A549 (cell line): Measurements from ENCODE around the gene ATXN10. TPM values are rescaled to one million over a fixed set of nuclear protein-coding genes. Genes with fewer than 3 reads are reported as not detected.

Experiments used
- ATAC-seq, 2 experiments: fragments of 200-7000 bp in 1 of 2; fragments of >200 bp in 1 of 2; cut with Nextera tagmentation in 1 of 2; cut with Tn5 transposase in 1 of 2; 3 replicates each; pipeline versions ENCODE4 v1.8.0 to v1.9.1; 2018 to 2020; ENCODE audit warnings: mild to moderate bottlenecking in 1 of 2, moderate library complexity in 1 of 2
- CTCF ChIA-PET: fragments of 300-600 bp; sonication (Branson Sonifier 250); formaldehyde crosslinking; extraction: SDS; loops from one replicate; lab custom pipeline; 2021; ENCODE audit warnings: antibody characterized with exemption, inconsistent platforms; lab: Yijun Ruan, JAX
- POLR2A ChIA-PET: fragments of 350-600 bp; formaldehyde crosslinking; extraction: SDS; loops from one replicate; lab custom pipeline; 2021; ENCODE audit warnings: antibody characterized with exemption, inconsistent platforms; lab: Yijun Ruan, JAX
- DNase-seq, 2 experiments: peaks; one replicate each; pipeline versions ENCODE4 v3.0.0 to v3.0.0-alpha.2; 2011 to 2016; ENCODE audit warnings: low read depth in 1 of 2, low spot score in 1 of 2
- FAIRE-seq: peaks from 2 replicates; lab custom pipeline; 2011; peaks lifted over from hg19 to GRCh38; lab: Jason Lieb, UNC
- H3K27ac ChIP-seq, 2 experiments: fragments of >200 bp; sonication (Bioruptor Twin); formaldehyde crosslinking; 3 replicates each; pipeline ENCODE4 v1.5.1; 2016 to 2017
- H3K4me1 ChIP-seq: fragments of >200 bp; sonication (Bioruptor Twin); formaldehyde crosslinking; 3 replicates; pipeline ENCODE4 v1.6.1; 2016
- H3K4me2 ChIP-seq: fragments of >200 bp; sonication (Bioruptor Twin); formaldehyde crosslinking; 3 replicates; pipeline ENCODE4 v1.6.1; 2016
- H3K4me3 ChIP-seq: fragments of >200 bp; sonication (Bioruptor Twin); formaldehyde crosslinking; 3 replicates; pipeline ENCODE4 v1.5.1; 2016
- H3K9me3 ChIP-seq: fragments of >200 bp; sonication (Bioruptor Twin); formaldehyde crosslinking; 3 replicates; pipeline ENCODE4 v1.6.1; 2016
- CBX2 ChIP-seq: fragments of 200-600 bp; sonication (generic); IDR thresholded peaks from 2 replicates; pipeline ENCODE4 v1.6.1; 2016; ENCODE audit warnings: low read depth, mild to moderate bottlenecking, borderline replicate concordance
- CBX8 ChIP-seq: fragments of 200-600 bp; sonication (generic); IDR thresholded peaks from 2 replicates; pipeline ENCODE4 v1.6.1; 2016
- CEBPB ChIP-seq, 2 experiments: fragments of >200 bp in 1 of 2; sonication (Bioruptor Twin) in 1 of 2; formaldehyde crosslinking in 1 of 2; IDR thresholded peaks; 2 replicates each; pipeline ENCODE4 v1.6.1; 2012 to 2016
- CHD4 ChIP-seq: fragments of 200-600 bp; sonication (generic); IDR thresholded peaks from 2 replicates; pipeline ENCODE4 v1.6.1; 2016; ENCODE audit warnings: antibody characterized with exemption, mild to moderate bottlenecking, borderline replicate concordance
- EHF ChIP-seq: fragments of 250-450 bp; sonication (Bioruptor Pico); IDR thresholded peaks from 2 replicates; pipeline ENCODE4 v1.5.0; 2020; ENCODE audit warnings: mild to moderate bottlenecking
- EP300 ChIP-seq, 2 experiments: fragments of >200 bp; sonication (Bioruptor Twin); formaldehyde crosslinking; IDR thresholded peaks; 2 replicates in 1 of 2; 3 replicates in 1 of 2; pipeline ENCODE4 v1.6.1; 2016 to 2017
- FOSL2 ChIP-seq, 2 experiments: fragments of 450-650 bp in 1 of 2; fragments of >200 bp in 1 of 2; sonication (Bioruptor Twin) in 1 of 2; formaldehyde crosslinking; IDR thresholded peaks; 2 replicates each; pipeline versions ENCODE4 v1.5.0 to v1.6.1; 2016 to 2020; ENCODE audit warnings: mild to moderate bottlenecking in 1 of 2, moderate library complexity in 1 of 2
- GATA3 ChIP-seq: IDR thresholded peaks from 2 replicates; pipeline ENCODE4 v1.6.1; 2012; ENCODE audit warnings: borderline replicate concordance
- HEYL ChIP-seq: fragments of 250-450 bp; sonication (Bioruptor Pico); IDR thresholded peaks from 2 replicates; pipeline ENCODE4 v1.8.0; 2021; ENCODE audit warnings: mild to moderate bottlenecking, moderate library complexity
- HMGXB4 ChIP-seq: fragments of 250-450 bp; sonication (Bioruptor Pico); IDR thresholded peaks from 2 replicates; pipeline ENCODE4 v1.5.0; 2021; ENCODE audit warnings: mild to moderate bottlenecking, moderate library complexity, borderline replicate concordance
- HOXA7 ChIP-seq: fragments of 250-450 bp; sonication (Bioruptor Pico); IDR thresholded peaks from 2 replicates; pipeline ENCODE4 v1.5.0; 2020; ENCODE audit warnings: mild to moderate bottlenecking, moderate library complexity
- HOXB5 ChIP-seq: fragments of 250-450 bp; sonication (Bioruptor Pico); IDR thresholded peaks from 2 replicates; pipeline ENCODE4 v1.5.0; 2020; ENCODE audit warnings: mild to moderate bottlenecking, moderate library complexity
- JUN ChIP-seq, 2 experiments: fragments of >200 bp; sonication (Bioruptor Twin); formaldehyde crosslinking; IDR thresholded peaks; 2 replicates in 1 of 2; 3 replicates in 1 of 2; pipeline ENCODE4 v1.6.1; 2016 to 2017
- JUNB ChIP-seq: fragments of >200 bp; sonication (Bioruptor Twin); formaldehyde crosslinking; IDR thresholded peaks from 2 replicates; pipeline ENCODE4 v1.6.1; 2016
- KDM1A ChIP-seq: fragments of 200-600 bp; sonication (generic); IDR thresholded peaks from 2 replicates; pipeline ENCODE4 v1.6.1; 2016; ENCODE audit warnings: low read depth, mild to moderate bottlenecking
- MAFK ChIP-seq: fragments of 450-650 bp; IDR thresholded peaks from 2 replicates; pipeline ENCODE4 v1.6.1; 2014; ENCODE audit not compliant: partially characterized antibody
- NFE2L2 ChIP-seq: fragments of 150-350 bp; conservative IDR thresholded peaks from 2 replicates; pipeline ENCODE4 v1.6.1; 2014; ENCODE audit warnings: low read length
- NPAS2 ChIP-seq: fragments of 250-450 bp; sonication (Bioruptor Pico); IDR thresholded peaks from 2 replicates; pipeline ENCODE4 v1.8.0; 2022; ENCODE audit warnings: mild to moderate bottlenecking, moderate library complexity, borderline replicate concordance
- RCOR1 ChIP-seq: fragments of 150-350 bp; IDR thresholded peaks from 2 replicates; pipeline ENCODE4 v1.6.1; 2014; ENCODE audit warnings: antibody characterized with exemption, low read length, low read depth
- RFX5 ChIP-seq: fragments of 450-650 bp; IDR thresholded peaks from 2 replicates; pipeline ENCODE4 v1.7.1; 2014; ENCODE audit warnings: antibody characterized with exemption, mild to moderate bottlenecking, moderate library complexity
- RNF2 ChIP-seq: fragments of 200-600 bp; sonication (generic); IDR thresholded peaks from 2 replicates; pipeline ENCODE4 v1.6.1; 2016; ENCODE audit warnings: low read depth, mild to moderate bottlenecking, antibody characterized with exemption, moderate library complexity, borderline replicate concordance
- SMC3 ChIP-seq: fragments of >200 bp; sonication (Bioruptor Twin); formaldehyde crosslinking; IDR thresholded peaks from 3 replicates; pipeline ENCODE4 v1.6.1; 2018; ENCODE audit warnings: inconsistent platforms
- TP53 ChIP-seq: fragments of 250-450 bp; sonication (Bioruptor Pico); IDR thresholded peaks from 2 replicates; pipeline ENCODE4 v1.5.0; 2021; ENCODE audit warnings: mild to moderate bottlenecking, moderate library complexity
- ZC3H11A ChIP-seq: fragments of 450-650 bp; IDR thresholded peaks from 2 replicates; pipeline ENCODE4 v1.6.1; 2014; ENCODE audit warnings: antibody characterized with exemption, mild to moderate bottlenecking
- ZFP36 ChIP-seq: fragments of 450-650 bp; IDR thresholded peaks from 2 replicates; pipeline ENCODE4 v1.6.1; 2014; ENCODE audit warnings: borderline replicate concordance; ENCODE audit not compliant: partially characterized antibody
- WGBS: methylation state at CpG from one replicate; pipeline ENCODE4 v1.1.6; 2017; ENCODE audit errors: missing lambda C conversion rate; 5-methylcytosine and 5-hydroxymethylcytosine counted together
- polyA plus RNA-seq, 4 experiments: library from polyadenylated mRNA; depleted of rRNA in 3 of 4; stranded (reverse); fragments of >200 nt; fragmentation: RNase III in 1 of 4; extraction: RNeasy Plus Mini Kit Qiagen cat#74134 plus additional on column Dnase treatment in 1 of 4; gene quantifications; 2 replicates in 3 of 4; 3 replicates in 1 of 4; pipeline ENCODE4 v1.2.3, GENCODE V29; 2011 to 2017
- TF ChIP-seq, protein P1 (sequence below): IDR thresholded peaks from 2 replicates; pipeline ENCODE4 v1.6.1; 2012; ENCODE audit warnings: low read depth, borderline replicate concordance
- TF ChIP-seq, protein P2 (sequence below): fragments of 250-450 bp; sonication (Bioruptor Pico); IDR thresholded peaks from 2 replicates; pipeline ENCODE4 v1.5.0; 2020; ENCODE audit warnings: low read depth, mild to moderate bottlenecking, moderate library complexity
- TF ChIP-seq, protein P3 (sequence below): fragments of 200-600 bp; sonication (generic); IDR thresholded peaks from 2 replicates; pipeline ENCODE4 v1.6.1; 2016; ENCODE audit warnings: antibody characterized with exemption, mild to moderate bottlenecking, moderate library complexity

The ATXN10 gene
- polyA plus RNA-seq, 2 of the 4 experiments (the other 2 are of a cell fraction), result 126 to 281 TPM

- no peak for FAIRE-seq
- 0 out of 3 replicates have a peak, but pooled peaks cover 4% of the 10 kb centered on the region for H3K9me3 ChIP-seq
- no peak overlapping the region for H3K4me3 ChIP-seq
- ChIA-PET POLR2A (no interaction called here), CTCF (interaction anchor here (0.8 kb wide), 1 partner anchor 8 kb away, joined by 3 read pairs; no protein-coding TSS in a partner anchor)
- TF ChIP-seq CBX2 (no peak), JUNB (0 out of 2 replicates have a peak, but pooled peaks have one; percentile 41), CEBPB (IDR thresholded peaks at IDR 0.05) (no peak), HMGXB4 (no peak), EHF (CRISPR knock-in tag) (no peak), TP53 (CRISPR knock-in tag) (no peak), ZC3H11A (no peak), CBX8 (no peak), EP300 (IDR thresholded peaks at IDR 0.05) (peak; percentile 29 to 31; a peak in 2 of 5 replicates), FOSL2 (IDR thresholded peaks at IDR 0.05) (no peak), FOSL2 (CRISPR knock-in tag; IDR thresholded peaks at IDR 0.05) (peak; percentile 65), HOXA7 (CRISPR knock-in tag) (no peak), NFE2L2 (no peak), ZFP36 (no peak), RNF2 (no peak), GATA3 (peak; percentile 81; the same call in 1 of the 2 replicates), MAFK (peak; percentile 19), SMC3 (no peak), KDM1A (no peak)
- TF ChIP-seq, protein P1, sequence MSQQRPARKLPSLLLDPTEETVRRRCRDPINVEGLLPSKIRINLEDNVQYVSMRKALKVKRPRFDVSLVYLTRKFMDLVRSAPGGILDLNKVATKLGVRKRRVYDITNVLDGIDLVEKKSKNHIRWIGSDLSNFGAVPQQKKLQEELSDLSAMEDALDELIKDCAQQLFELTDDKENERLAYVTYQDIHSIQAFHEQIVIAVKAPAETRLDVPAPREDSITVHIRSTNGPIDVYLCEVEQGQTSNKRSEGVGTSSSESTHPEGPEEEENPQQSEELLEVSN, result no peak
- whole genome bisulfite sequencing, result 8% methylated on average over 1 of the region's 1 CpG
- no peak for ATAC-seq
- peaks cover 58% of the 10 kb centered on the region for H3K4me1 ChIP-seq
- H3K4me2 ChIP-seq, result peak overlapping the region; percentile 67
- DNase-seq, result peak in 1 of 2 experiments; percentile 60
- peak overlapping the region; percentile 92 to 97 for H3K27ac ChIP-seq
Observed at GRCh38 chr22:45692549-45692948, 20.9 kb downstream of the ATXN10 start.

GRCh38 chr22:45693835-45694234, 22.2 kb downstream of the ATXN10 start:
- H3K9me3 ChIP-seq, result 0 out of 3 replicates have a peak, but pooled peaks cover 4% of the 10 kb centered on the region
- ChIA-PET CTCF (no interaction called here), POLR2A (no interaction called here)
- H3K4me1 ChIP-seq, result peaks cover 50% of the 10 kb centered on the region
- DNase-seq (no peak), FAIRE-seq (no peak), ATAC-seq (no peak)
- no peak overlapping the region for H3K4me2 ChIP-seq
- TF ChIP-seq NPAS2 (CRISPR knock-in tag) (no peak), HEYL (CRISPR knock-in tag) (no peak), HOXB5 (no peak), JUN (IDR thresholded peaks at IDR 0.05) (no peak)
- H3K27ac ChIP-seq, result peak overlapping the region; percentile 92 to 97; a peak in 5 of 6 replicates
- H3K4me3 ChIP-seq, result no peak overlapping the region
- WGBS, result 94% methylated on average over 4 of the region's 4 CpGs

DNA sequence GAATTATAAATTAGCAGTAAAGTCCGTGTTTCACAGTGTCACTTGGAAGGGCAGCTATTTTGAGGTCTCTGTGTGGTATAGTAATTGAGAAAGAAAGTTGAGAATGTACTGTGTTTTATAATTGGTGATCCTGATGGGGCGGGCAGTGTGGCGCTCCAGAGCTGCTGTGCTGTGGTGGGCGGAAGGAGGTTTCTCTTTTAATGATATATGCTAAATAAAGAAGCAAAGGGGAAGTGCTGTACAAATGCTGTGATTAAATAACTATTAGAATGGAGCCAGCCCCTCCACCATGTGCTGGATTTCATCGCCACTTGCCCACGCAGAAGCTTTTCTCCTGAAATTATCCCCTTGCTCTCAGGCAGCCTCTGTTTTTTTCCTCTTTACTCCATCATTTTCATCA, 24.6 kb downstream of the ATXN10 start:
- no peak for FAIRE-seq
- Histone ChIP-seq H3K4me3 (no peak overlapping the region), H3K4me2 (no peak overlapping the region), H3K27ac (peak overlapping the region; percentile 37 to 75; a peak in 4 of 6 replicates), H3K4me1 (peaks cover 46% of the 10 kb centered on the region), H3K9me3 (0 out of 3 replicates have a peak, but pooled peaks cover 4% of the 10 kb centered on the region)
- no peak for DNase-seq
- WGBS, result 93% methylated on average over 6 of the region's 6 CpGs
- POLR2A ChIA-PET, result interaction anchor here (0.6 kb wide), 1 partner anchor 125 kb away, joined by 3 read pairs; no protein-coding TSS in a partner anchor
- CTCF ChIA-PET, result interaction anchor here (0.9 to 1.0 kb wide), 2 partner anchors 17 to 118 kb away, joined by 3 read pairs; no protein-coding TSS in a partner anchor
- no peak for ATAC-seq
- TF ChIP-seq KDM1A (no peak), RCOR1 (no peak), CHD4 (no peak), RFX5 (no peak)
- TF ChIP-seq, protein P2, sequence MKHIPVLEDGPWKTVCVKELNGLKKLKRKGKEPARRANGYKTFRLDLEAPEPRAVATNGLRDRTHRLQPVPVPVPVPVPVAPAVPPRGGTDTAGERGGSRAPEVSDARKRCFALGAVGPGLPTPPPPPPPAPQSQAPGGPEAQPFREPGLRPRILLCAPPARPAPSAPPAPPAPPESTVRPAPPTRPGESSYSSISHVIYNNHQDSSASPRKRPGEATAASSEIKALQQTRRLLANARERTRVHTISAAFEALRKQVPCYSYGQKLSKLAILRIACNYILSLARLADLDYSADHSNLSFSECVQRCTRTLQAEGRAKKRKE (CRISPR knock-in tag), result no peak
- TF ChIP-seq, protein P3, sequence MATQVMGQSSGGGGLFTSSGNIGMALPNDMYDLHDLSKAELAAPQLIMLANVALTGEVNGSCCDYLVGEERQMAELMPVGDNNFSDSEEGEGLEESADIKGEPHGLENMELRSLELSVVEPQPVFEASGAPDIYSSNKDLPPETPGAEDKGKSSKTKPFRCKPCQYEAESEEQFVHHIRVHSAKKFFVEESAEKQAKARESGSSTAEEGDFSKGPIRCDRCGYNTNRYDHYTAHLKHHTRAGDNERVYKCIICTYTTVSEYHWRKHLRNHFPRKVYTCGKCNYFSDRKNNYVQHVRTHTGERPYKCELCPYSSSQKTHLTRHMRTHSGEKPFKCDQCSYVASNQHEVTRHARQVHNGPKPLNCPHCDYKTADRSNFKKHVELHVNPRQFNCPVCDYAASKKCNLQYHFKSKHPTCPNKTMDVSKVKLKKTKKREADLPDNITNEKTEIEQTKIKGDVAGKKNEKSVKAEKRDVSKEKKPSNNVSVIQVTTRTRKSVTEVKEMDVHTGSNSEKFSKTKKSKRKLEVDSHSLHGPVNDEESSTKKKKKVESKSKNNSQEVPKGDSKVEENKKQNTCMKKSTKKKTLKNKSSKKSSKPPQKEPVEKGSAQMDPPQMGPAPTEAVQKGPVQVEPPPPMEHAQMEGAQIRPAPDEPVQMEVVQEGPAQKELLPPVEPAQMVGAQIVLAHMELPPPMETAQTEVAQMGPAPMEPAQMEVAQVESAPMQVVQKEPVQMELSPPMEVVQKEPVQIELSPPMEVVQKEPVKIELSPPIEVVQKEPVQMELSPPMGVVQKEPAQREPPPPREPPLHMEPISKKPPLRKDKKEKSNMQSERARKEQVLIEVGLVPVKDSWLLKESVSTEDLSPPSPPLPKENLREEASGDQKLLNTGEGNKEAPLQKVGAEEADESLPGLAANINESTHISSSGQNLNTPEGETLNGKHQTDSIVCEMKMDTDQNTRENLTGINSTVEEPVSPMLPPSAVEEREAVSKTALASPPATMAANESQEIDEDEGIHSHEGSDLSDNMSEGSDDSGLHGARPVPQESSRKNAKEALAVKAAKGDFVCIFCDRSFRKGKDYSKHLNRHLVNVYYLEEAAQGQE, result no peak
